OCI-LY3 (cell line): ENCODE data around the gene GABRG3.

Experiments used
- EZH2phosphoT487 ChIP-seq: fragments of 200-600 bp; shearing (Covaris generic); IDR thresholded peaks from 2 replicates; pipeline ENCODE4 v1.6.1; 2018; ENCODE audit warnings: antibody characterized with exemption, mixed run types, low read depth
- TF ChIP-seq, protein P1 (sequence below): fragments of 200-600, 300-600 bp; sonication (generic); IDR thresholded peaks from 2 replicates; pipeline ENCODE4 v1.5.1; 2014; ENCODE audit warnings: antibody characterized with exemption, low read length, low read depth

GRCh38 chr15:27541581-27541980, 570.6 kb downstream of the GABRG3 start:
- TF ChIP-seq, protein P1, sequence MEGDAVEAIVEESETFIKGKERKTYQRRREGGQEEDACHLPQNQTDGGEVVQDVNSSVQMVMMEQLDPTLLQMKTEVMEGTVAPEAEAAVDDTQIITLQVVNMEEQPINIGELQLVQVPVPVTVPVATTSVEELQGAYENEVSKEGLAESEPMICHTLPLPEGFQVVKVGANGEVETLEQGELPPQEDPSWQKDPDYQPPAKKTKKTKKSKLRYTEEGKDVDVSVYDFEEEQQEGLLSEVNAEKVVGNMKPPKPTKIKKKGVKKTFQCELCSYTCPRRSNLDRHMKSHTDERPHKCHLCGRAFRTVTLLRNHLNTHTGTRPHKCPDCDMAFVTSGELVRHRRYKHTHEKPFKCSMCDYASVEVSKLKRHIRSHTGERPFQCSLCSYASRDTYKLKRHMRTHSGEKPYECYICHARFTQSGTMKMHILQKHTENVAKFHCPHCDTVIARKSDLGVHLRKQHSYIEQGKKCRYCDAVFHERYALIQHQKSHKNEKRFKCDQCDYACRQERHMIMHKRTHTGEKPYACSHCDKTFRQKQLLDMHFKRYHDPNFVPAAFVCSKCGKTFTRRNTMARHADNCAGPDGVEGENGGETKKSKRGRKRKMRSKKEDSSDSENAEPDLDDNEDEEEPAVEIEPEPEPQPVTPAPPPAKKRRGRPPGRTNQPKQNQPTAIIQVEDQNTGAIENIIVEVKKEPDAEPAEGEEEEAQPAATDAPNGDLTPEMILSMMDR = no peak
- no peak for TF ChIP-seq EZH2phosphoT487
